Measurements from ENCODE around the gene SGMS1.
"Not testable (repeated sequence)": the region's sequence is repeated elsewhere in the genome, so short reads cannot be mapped to it uniquely, and the experiment has no call there.

SGMS1 gene

GRCh38 chr10:50445777-50446176 is 178.0 kb downstream of the SGMS1 start:
- not testable (repeated sequence) for DNase-seq

- DNase-seq: no peak
Measured at GRCh38 chr10:50440489-50440888, 183.3 kb downstream of the SGMS1 start.

GRCh38 chr10:50439806-50440205 is 183.9 kb downstream of the SGMS1 start:
- DNase-seq: no peak

DNA sequence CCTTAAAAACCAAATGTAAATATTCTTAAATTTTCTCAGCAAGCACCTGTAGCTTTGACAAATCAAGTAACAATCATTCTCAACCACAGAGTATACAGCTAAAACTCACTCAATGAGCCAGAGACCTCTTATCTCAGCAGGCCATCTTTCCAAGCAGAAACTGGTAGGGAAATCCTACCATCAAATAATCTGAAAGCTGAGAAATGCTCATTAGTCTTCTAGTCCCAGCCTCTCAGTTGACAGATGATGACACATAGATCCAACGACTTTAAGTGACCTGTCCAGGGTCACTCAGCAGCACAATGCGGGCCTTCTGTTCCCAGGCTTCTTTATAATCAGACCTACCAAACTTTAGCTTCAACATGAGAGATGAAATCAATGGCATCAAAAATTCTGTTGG is 184.6 kb downstream of the SGMS1 start:
- DNase-seq: no peak

DNA sequence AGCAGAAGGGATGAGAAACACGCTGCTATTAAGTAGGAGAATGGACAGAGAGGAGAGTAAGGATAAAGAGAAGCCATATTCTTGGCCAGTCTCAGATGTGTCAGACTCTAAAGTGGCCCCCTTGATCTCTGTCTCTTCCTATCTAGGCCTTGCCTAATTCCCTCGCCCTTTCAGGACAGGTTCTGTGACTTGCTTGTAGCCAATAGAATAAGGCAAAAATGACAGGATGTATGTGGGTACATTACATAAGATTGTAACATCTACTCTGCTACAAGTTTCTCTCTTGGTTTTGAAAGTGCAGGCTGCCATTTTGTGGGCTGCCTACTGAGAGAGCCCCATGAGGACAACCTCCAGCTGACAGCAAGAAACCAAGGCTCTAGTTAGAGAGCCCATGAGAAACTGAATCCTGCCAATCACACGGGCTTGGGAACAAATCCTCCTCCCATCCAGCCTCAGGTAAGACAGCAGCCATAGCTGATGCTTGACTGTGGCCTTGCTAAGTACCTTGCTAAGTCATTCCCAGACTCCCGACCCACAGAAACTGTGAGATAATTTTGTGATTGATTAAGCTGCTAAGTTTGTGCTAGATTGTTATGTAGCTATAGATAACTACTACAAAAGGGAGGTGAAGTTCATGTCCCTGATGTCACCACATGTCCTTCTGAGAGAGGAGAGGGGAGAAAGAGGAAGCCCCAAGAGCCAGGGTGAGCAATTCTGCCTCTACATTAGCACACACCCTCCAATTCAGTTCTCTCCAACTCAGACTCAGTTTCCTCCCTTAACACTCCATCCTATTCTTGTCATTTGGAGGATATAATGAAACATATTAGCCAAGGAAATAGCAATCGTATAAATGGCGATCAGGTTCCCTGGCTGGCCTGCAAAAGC is 185.5 kb downstream of the SGMS1 start:
- no peak for DNase-seq

DNA sequence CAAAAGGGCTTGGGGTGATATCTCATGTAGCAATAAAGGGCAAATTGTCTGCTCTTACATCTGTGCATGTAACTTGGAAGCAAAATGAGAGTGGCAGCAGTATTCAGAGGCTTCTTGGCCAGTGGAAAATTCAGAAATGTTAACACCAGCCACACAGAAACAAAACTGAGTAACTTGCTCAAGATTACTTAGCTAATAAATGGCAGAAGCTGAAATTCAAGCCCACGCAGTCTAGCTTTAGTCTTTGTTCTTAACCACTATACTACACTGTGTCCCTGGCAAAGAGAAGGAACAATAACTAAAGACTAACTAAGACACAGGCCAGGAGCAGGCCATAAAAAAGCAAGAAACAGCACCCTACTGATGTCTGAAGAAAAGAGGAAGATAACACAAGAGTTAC is 186.5 kb downstream of the SGMS1 start:
- DNase-seq: no peak

GRCh38 chr10:50436805-50437204 is 187.0 kb downstream of the SGMS1 start:
- no peak for DNase-seq

GRCh38 chr10:50432211-50433009 is 191.3 kb downstream of the SGMS1 start:
- DNase-seq: no peak

DNA sequence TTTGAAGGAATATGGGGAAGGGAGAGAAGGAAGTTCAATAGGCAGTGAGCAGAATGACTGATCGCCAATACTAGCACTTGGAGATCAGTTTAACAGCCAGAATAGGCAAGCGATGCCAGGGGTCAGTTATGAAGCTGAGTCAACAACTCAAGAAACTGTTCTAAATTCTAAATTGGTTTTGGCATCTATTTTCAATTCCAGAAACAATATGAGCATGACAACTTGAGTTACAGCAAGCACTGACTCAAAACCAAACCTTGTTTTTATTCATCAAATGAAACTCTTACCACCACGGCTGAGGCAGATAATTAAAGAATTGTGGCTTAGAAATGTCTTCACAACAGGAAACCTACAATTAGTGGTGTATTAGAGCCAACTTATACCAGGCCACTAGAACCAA is 192.0 kb downstream of the SGMS1 start:
- no peak for DNase-seq

- no peak for DNase-seq
Measured at GRCh38 chr10:50431133-50431532, 192.6 kb downstream of the SGMS1 start.

GRCh38 chr10:50426485-50426884 is 197.3 kb downstream of the SGMS1 start:
- DNase-seq: no peak

DNA sequence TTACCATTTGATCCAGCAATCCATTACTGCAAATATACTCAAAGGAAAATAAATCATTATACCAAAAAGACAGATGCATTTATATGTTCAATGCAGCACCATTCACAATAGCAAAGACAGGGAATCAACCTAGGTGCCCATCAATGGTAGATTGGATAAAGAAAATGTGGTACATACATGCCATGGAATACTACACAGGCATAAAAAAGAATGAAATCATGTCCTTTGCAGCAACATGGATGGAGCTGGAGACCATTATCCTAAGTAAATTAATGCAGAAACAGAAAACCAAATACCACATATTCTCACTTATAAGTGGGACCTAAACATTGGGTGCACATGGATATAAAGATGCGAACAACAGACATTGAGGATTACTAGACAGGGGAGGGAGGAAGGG is 198.5 kb downstream of the SGMS1 start:
- DNase-seq: not testable (repeated sequence)

- no peak for DNase-seq
Measured at GRCh38 chr10:50423448-50423847, 200.3 kb downstream of the SGMS1 start.

DNA sequence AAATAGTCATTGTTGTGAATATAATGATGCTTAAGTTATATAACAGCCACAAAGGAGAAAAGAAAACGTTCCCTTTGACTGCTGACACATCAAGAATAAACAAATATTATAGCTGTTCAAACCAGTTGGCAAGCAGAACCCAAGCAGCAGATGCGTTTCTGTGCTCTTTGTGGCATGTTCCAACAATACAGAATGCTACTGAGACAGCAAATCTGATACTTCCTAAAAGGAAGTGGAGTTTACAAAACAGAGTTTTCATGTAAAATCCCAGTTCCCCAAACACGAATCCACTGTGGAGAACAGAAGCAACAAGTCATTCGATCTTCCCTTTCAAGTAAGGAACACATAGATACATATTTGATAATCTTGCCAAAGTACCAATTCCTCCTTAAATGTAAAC is 201.5 kb downstream of the SGMS1 start:
- no peak for DNase-seq

- no peak for DNase-seq
Measured at GRCh38 chr10:50421026-50421719, 202.6 kb downstream of the SGMS1 start.

- DNase-seq: no peak
Measured at GRCh38 chr10:50420196-50420595, 203.6 kb downstream of the SGMS1 start.

DNA sequence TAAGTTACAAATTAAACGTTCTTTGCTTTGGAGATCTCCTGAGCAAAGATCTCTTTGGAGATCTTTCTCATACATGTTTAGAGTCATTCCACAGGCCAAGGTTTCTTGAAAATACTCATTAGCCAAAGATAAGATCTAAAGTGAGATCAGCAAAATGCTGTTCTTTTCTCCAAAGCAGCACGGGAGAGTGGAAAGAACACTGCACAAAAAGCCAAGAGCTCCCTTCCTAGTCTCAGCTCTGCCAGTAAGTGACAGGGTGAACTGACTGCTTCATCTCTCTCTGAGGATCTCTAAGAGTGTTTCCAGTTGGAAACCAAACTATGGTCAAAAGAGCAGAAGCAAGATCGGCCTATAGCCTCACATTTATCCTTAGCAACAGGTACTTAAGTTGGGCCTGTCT is 204.0 kb downstream of the SGMS1 start:
- DNase-seq: no peak

DNA sequence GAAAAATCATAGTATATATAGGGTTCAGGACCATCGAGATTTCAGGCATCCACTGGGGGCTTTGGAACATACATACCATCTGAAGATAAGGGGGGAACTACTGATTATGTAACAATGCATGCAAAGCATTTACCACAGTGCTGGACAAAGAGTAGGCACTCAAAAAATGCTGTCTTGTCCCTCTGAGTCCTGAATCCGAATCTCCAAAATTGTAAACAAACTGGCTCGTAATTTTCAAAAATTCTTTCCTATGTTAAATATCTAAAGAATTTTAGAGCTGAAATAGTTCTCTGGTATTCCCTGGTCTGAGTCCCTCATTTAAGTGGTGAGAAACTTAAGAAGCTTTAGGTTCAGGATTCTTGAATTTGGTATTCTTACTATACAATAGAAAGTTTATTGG is 204.7 kb downstream of the SGMS1 start:
- no peak for DNase-seq

GRCh38 chr10:50417886-50418830 is 205.6 kb downstream of the SGMS1 start:
- DNase-seq: no peak

- no peak for DNase-seq
Measured at GRCh38 chr10:50417486-50417885, 206.3 kb downstream of the SGMS1 start.

- no peak for DNase-seq
Measured at GRCh38 chr10:50416881-50417280, 206.9 kb downstream of the SGMS1 start.

GRCh38 chr10:50416181-50416824 is 207.5 kb downstream of the SGMS1 start:
- no peak for DNase-seq
